Uterine smooth muscle cell (primary cell): ENCODE data around the gene FCRL6. TPM values are rescaled to one million over a fixed set of nuclear protein-coding genes. Genes with fewer than 3 reads are reported as not detected.

Source experiments
- total RNA-seq: library from RNA; depleted of rRNA; stranded (reverse); fragments of >200 nt; gene quantifications from 2 replicates; pipeline ENCODE4 v1.2.3, GENCODE V29; 2014

FCRL6 gene
- not detected in 2 replicates for total RNA-seq

GRCh38 chr1:159802111-159802510, at the start of gene FCRL6:
Gene FCRL6 (plus strand): TSS chr1:159802360. CDS start chr1:159802425, 65 bp downstream.

GRCh38 chr1:159780583-159781582, 21.3 kb upstream of the FCRL6 start, which contains the start of gene DUSP23:
Gene DUSP23 (plus strand): TSS chr1:159780962. CDS start chr1:159781101, 139 bp downstream.

GRCh38 chr1:159826441-159827101, 24.4 kb downstream of the FCRL6 start, which contains the start of gene SLAMF8:
Gene SLAMF8 (plus strand): TSS chr1:159826873. CDS start chr1:159826899, 26 bp downstream.

GRCh38 chr1:159862557-159862956, 60.4 kb downstream of the FCRL6 start, which contains the start of gene VSIG8:
Gene VSIG8 (minus strand): TSS chr1:159862657. CDS start chr1:159862521, 136 bp downstream.

Other genes with a start within 250 kb of the FCRL6 start
- gene APCS, start 214.5 kb upstream of the FCRL6 start, total RNA-seq: not detected in 2 replicates
- not detected in 2 replicates for gene CRP, start 87.8 kb upstream of the FCRL6 start, total RNA-seq
- gene DUSP23, start 21.4 kb upstream of the FCRL6 start, total RNA-seq: 10.5 and 15.2 TPM in 2 replicates
- 0.11 TPM in 1 of 2 replicates, not detected in the other for gene SLAMF8, start 24.5 kb downstream of the FCRL6 start, total RNA-seq
- gene VSIG8, start 60.3 kb downstream of the FCRL6 start, total RNA-seq: 0.12 TPM in 1 of 2 replicates, not detected in the other
- gene CFAP45, start 97.8 kb downstream of the FCRL6 start, total RNA-seq: 0.62 and 1.1 TPM in 2 replicates
- 187 and 331 TPM in 2 replicates for gene TAGLN2, start 123.1 kb downstream of the FCRL6 start, total RNA-seq
- under 0.01 TPM in 1 of 2 replicates, not detected in the other for gene IGSF9, start 143.3 kb downstream of the FCRL6 start, total RNA-seq
- gene SLAMF9, start 151.9 kb downstream of the FCRL6 start, total RNA-seq: not detected in 2 replicates
- gene PIGM, start 229.6 kb downstream of the FCRL6 start, total RNA-seq: 3.1 and 4.0 TPM in 2 replicates